Measurements from ENCODE around the gene HSPA12B. TPM values are rescaled to one million over a fixed set of nuclear protein-coding genes. Genes with fewer than 3 reads are reported as not detected.

HSPA12B gene
- total and polyA plus RNA-seq, 2 of the 13 experiments (the other 11 are each of a cell fraction or from before 2014, with no cell fraction given): 0.01 TPM; not detected in 1

DNA sequence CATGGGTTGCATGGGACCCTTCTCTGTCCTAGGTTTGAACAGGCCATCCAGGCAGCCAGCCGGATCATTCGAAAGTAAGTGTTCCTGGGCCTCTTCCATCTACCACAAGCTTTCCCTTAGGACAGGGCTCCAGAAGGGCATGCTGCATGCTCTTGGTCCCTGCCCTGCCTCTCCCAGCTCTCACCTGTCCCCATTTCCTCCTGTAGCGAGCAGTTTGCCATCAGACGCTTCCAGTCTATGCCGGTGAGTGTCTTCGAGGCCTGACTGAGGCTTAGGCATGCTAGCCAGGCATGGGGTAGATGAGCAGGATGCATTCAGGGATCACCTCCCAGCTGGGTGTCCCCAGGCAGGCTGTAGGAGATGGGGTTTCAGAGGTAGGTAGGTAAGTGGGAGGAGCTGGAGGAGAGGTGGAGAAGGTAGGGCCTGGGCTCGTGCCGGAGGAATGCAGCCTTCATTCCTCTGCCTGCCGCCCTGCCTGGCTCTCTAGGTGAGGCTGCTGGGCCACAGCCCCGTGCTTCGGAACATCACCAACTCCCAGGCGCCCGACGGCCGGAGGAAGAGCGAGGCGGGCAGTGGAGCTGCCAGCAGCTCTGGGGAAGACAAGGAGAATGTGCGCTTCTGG, 67.9 kb downstream of the HSPA12B start (continued):
- TF ChIP-seq ZBTB7B (CRISPR knock-in tag; IDR thresholded peaks at IDR 0.05) (no peak), EP300 (IDR thresholded peaks at IDR 0.05; ENCODE audit: low read depth in 2 of 2, low read length in 2 of 2) (no peak), EP300 (CRISPR knock-in tag; IDR thresholded peaks at IDR 0.05; ENCODE audit: borderline replicate concordance) (no peak), AGO2 (optimal IDR thresholded peaks at IDR 0.05; ENCODE audit: low read depth, low read length) (peak; percentile 48), TCF7 (IDR thresholded peaks at IDR 0.05; ENCODE audit: low read depth) (no peak)

GRCh38 chr20:3800878-3801260, 68.4 kb downstream of the HSPA12B start:
- Histone ChIP-seq H3K4me2 (ENCODE audit: low read depth, low read length) (no peak overlapping the region), H3K79me2 (ENCODE audit: insufficient read depth, low read length) (peaks cover 20% of the 10 kb centered on the region), H3K36me3 (replicated peaks in 1 of 2; ENCODE audit: control insufficient read depth in 1 of 2, insufficient read depth in 2 of 2, low read length in 2 of 2) (peaks cover 27 to 48% of the 10 kb centered on the region in 2 experiments), H3K4me1 (ENCODE audit: insufficient read depth, low read length) (peaks cover 33% of the 10 kb centered on the region), H3K27ac (ENCODE audit: extremely low read length, insufficient read depth, low read length) (no peak overlapping the region), H4K20me1 (ENCODE audit: insufficient read depth, low read length) (no peaks in the 10 kb centered on the region), H3K4me3 (replicated peaks in 1 of 3; ENCODE audit: insufficient read depth in 1 of 3, low read depth in 2 of 3, low read length in 3 of 3) (no peak overlapping the region), H3K9me3 (ENCODE audit: low read length) (no peaks in the 10 kb centered on the region), H3K27me3 (ENCODE audit: control insufficient read depth in 1 of 2, insufficient read depth in 2 of 2, low read length in 2 of 2) (no peaks in the 10 kb centered on the region; a peak in 1 of 5 replicates), H2AFZ (ENCODE audit: low read length) (no peak overlapping the region), H3K9ac (ENCODE audit: insufficient read depth, low read depth, low read length) (no peak overlapping the region)
- BruUV-seq (replicated peaks): no TSS peak
- POLR2A ChIA-PET: interaction anchor here (1.7 to 2.4 kb wide), 2 partner anchors 18 to 20 kb away, joined by 8 to 12 read pairs; partner anchors contain the start of gene AP5S1
- no peak for FAIRE-seq
- CTCF ChIA-PET (ENCODE audit: low intra/inter-chr PET ratio, low total read pairs): no interaction called here
- DNase-seq (ENCODE audit: low spot score): no peak
- WGBS (ENCODE audit: low lambda C conversion rate): 91% methylated on average over 8 of the region's 8 CpGs
- no peak for ATAC-seq
- TF ChIP-seq ZNF326 (CRISPR knock-in tag; IDR thresholded peaks at IDR 0.05; ENCODE audit: borderline replicate concordance) (no peak), ELF1 (CRISPR knock-in tag; IDR thresholded peaks at IDR 0.05) (no peak), PHF20 (CRISPR knock-in tag; IDR thresholded peaks at IDR 0.05) (no peak), ZNF772 (CRISPR knock-in tag; IDR thresholded peaks at IDR 0.05) (no peak), ONECUT2 (CRISPR knock-in tag; IDR thresholded peaks at IDR 0.05) (no peak), ZBTB7B (CRISPR knock-in tag; IDR thresholded peaks at IDR 0.05) (no peak), NBN (conservative IDR thresholded peaks at IDR 0.05) (no peak), HNRNPLL (IDR thresholded peaks at IDR 0.05; ENCODE audit: low read depth, low read length, poor library complexity, severe bottlenecking) (no peak)
- TF ChIP-seq, protein P1, sequence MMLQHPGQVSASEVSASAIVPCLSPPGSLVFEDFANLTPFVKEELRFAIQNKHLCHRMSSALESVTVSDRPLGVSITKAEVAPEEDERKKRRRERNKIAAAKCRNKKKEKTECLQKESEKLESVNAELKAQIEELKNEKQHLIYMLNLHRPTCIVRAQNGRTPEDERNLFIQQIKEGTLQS (CRISPR knock-in tag; IDR thresholded peaks at IDR 0.05): no peak
- in situ Hi-C loops (cut with HindIII; ENCODE audit: extremely low pct_ligation_motif_present, low pct_unique_long_range_greater_than_20kb): no loop called here
- intact Hi-C loops (cut with micrococcal nuclease; ENCODE audit: unreplicated experiment): no loop called here

Measured in HepG2 (cell line).